Daoy (cell line): ENCODE results near the gene PCSK1. TPM values are rescaled to one million over a fixed set of nuclear protein-coding genes. Genes with fewer than 3 reads are reported as not detected.
A peak's percentile ranks its signal among the peaks of the same experiment; 100 is the strongest.
"Not testable (repeated sequence)": the region's sequence is repeated elsewhere in the genome, so short reads cannot be mapped to it uniquely, and the experiment has no call there.

Experiments used
- DNase-seq: peaks from one replicate; pipeline ENCODE4 v3.0.0-alpha.2; 2015; ENCODE audit warnings: low read depth
- total RNA-seq: library from RNA; depleted of rRNA; stranded (reverse); fragments of >200 nt; shearing (Covaris generic); gene quantifications from 2 replicates; pipeline ENCODE4 v1.2.3, GENCODE V29; 2014

The PCSK1 gene
- total RNA-seq, 1 experiment from 2014 or later: 2.2 TPM

DNA sequence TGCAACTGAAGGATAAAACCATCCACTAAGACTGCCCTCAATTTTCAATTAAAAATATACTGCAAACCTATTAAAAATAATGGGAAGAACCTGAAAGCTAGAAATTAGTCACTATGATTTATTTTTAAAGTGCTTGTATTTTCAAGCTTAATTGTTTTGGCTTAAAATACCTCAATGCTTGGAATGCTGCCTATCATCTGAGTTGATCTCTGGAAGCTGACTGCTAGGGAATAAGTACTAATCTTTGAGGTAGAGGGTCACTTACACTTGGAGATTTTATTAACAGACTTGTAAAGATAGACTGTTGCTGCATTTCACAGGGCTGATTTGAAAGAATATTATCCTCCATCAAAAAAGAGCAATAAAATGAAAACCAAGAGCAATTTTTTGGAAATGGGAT is 6.2 kb downstream of the PCSK1 start:
- DNase-seq: no peak

DNA sequence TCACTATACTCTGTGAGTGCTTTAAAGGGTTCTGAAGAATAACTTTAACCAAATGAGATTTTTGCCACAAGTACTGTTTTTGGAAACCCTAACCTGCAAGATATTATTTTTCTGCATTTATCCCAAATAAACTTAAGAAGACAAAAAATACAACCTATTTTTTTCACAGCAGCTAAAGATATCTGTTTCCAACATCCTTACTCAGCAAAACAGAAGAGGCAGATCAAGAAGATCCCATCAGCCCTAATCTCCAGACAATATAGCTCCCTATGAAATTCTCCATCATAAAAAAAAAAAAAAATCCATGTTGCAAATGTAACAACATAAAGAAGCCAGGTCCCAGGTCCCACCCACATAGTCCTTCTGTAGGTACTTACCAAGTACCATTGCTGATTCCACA is 7.6 kb downstream of the PCSK1 start:
- DNase-seq: no peak

DNA sequence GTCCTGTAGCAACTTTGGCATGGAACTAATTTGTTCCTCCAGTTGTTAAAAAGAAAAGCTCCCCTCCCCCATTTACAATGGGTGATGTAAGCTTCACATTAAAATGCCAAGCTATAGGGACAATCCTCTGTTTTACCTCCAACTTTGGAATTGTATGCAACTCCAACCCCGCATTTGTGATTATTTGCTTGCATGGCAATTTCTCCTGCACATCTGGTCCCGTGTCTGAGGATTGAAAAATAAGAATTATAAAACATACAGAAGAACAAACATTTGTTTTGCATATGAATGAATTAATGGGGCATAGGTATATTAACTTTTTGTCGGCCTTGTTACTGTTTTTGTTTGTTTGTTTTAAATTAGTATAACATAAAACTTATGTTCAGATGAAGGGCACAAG is 17.2 kb downstream of the PCSK1 start:
- DNase-seq: no peak

DNA sequence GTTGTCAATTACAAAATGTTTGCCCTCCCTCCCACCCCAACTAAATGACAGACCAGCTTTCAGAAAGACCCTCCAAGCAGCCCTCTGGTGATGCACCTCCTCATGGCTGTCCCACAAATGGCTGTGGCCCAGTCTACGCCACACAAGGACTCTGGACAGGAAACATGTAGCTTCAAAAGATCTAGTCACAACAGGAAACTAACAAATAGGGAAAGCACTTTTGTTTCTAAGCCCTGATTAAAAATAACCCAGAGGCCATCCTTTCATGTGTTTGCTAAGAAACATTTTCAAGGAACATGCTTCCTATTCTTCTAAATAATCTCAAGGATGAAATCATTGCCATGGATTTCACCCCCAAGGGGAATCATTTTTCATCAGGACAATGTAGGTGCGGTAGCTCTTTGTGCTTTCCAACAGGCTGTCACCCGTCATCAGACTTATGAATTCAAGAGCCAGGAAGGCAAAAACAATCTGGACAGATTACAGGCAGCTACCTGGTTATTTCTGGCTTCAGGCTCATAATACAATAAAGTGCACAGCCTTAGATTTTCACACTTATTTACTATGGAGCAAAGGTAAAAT is 20.1 kb downstream of the PCSK1 start:
- DNase-seq: no peak

DNA sequence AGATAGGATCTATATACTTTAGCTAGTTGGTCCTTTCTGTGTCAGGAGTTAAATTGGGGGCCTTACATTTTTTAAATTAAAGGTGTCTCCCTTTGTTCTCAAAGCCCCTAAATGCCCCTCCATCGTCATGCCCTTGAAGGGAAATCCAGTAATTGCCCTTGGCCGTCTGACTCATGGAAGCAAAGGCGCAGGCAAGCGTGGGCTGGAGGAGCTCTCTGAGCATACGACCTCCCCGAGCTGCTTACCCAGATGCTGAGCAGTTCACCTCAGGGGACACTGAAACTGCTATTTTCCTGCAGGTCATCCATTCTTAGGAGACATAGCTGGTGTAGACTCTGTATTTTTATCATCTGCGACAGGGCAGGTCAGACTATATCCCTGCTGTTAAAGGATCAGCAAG is 23.0 kb downstream of the PCSK1 start:
- DNase-seq: peak; percentile 56

DNA sequence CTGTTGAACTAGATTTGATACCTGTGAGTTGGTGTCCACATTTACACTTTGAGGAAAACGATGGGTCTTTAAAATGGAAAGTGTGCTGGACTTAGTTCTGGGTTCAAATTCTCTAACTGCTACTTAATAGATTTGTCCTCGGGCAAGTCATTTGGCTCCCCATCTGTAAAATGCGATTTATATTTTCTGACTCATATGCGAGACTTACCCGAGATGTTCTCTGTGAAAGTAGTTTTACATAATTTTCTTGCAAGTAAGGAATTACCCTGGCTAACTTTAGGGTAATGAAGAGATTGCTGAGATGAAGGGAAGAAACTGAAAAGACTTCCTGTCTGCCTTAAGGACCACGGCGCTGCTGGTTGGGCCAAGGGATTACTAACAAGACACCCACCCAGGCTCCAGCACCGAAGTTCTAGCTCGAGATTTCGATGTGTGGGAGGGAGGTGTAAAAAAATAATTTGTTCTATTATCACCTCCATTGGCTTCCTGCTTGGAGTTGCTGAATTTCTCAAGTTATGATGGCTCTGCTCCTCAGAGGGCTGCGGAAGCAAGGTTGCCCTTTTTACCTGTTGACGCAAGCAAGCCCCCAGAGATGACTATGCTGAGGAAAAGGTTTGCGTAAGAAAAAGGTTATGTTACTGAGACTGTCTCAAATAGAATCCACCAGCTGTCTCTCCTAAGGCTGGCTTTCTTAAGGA is 24.1 kb downstream of the PCSK1 start:
- no peak for DNase-seq

- DNase-seq: peak; percentile 32
Observed at GRCh38 chr5:96408210-96408777, 24.8 kb downstream of the PCSK1 start.

GRCh38 chr5:96407436-96407835 is 25.6 kb downstream of the PCSK1 start:
- DNase-seq: no peak

GRCh38 chr5:96404191-96404867 is 28.7 kb downstream of the PCSK1 start:
- no peak for DNase-seq

- no peak for DNase-seq
Observed at GRCh38 chr5:96402500-96402899, 30.5 kb downstream of the PCSK1 start.

DNA sequence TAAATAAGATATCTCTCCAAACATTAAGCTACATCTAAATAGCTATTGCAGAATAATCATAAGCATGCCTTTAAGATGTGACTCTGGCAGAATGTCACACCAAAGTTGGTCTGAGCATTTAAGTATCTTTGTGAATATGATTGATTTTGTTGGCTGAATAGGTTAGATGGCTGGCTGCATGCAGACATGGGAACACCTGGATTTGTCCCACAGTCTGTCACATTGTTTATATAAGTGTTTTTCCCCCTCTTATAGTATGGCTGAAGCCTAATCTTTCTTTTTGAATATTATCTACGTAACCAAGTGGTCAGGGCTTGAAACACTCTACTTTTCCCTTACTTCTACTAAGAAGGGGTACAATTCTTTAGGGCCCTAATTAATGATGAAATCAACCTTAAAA is 36.2 kb downstream of the PCSK1 start:
- DNase-seq: no peak

DNA sequence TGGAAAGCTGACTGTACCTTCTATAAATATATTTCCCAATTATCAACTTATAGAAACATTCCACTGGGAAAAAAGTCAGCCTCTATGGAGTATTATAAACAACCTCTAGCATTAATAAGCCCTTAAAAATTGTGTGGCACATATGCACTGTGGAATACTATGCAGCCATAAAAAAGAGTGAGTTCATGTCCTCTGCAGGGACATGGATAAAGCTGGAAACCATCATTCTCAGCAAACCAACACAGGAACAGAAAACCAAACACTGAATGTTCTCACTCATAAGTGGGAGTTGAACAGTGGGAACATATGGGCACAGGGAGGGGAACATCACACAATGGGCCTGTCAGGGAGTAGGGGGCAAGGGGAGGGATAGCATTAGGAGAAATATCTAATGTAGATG is 37.8 kb downstream of the PCSK1 start:
- not testable (repeated sequence) for DNase-seq

- no peak for DNase-seq
Observed at GRCh38 chr5:96391921-96392320, 41.1 kb downstream of the PCSK1 start.

DNA sequence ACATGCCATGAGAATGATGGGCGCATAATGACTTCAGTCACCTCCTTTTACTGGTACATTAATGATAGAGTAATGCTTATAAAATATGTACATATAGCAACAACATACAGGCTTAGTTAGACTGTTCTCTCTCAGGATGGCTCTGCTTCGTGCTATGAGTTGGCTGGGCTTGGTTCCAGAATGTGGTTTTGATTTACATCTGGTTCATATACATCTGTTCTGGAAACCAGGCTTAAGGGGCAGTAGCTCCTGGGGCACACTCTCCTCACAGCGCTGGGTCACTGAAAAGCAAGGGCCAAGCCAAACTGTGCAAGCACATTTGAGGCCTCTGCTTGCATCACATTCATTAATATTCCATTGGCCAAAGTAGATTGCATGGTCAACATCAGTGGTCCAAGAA is 44.9 kb downstream of the PCSK1 start:
- peak; percentile 51 for DNase-seq

- no peak for DNase-seq
Observed at GRCh38 chr5:96387616-96388015, 45.4 kb downstream of the PCSK1 start.

DNA sequence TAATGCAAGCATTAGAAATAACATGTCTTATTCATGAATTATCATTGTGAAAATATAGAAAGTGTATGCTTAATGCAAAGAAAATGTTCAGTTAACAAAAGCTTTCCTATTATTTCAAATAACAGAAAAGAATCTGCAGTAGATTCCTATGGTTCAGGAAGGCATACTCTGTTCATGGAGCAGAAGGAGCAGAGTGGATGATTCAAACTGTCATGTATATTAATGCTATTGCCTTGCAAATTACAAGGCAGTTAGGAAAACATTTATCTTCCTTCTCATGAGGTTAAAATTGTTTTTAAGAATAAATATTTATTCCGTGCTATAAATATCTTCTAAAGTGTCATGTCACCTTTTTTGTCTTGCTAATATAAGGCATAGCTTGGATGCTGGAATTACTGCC is 47.5 kb downstream of the PCSK1 start:
- no peak for DNase-seq

GRCh38 chr5:96384353-96384752 is 48.7 kb downstream of the PCSK1 start:
- peak; percentile 91 for DNase-seq

DNA sequence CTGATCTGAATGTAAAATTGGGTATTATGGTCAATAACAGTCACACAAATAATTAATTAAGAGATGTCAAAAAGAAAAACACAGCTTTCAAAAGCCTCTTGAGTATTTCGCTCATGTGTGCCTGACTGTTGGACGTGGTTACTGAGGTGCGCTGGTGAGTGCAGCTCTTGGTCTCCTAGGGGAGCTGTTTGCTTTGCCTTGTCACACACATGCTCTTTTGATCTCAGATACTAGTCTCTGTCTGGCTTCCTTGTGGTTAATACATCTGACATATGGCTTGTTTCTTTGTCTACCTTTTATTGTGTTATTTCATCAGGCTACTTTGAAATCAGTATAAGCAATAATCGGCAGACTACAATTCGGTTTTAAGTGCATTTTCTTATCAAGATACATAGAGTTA is 51.5 kb downstream of the PCSK1 start:
- DNase-seq: no peak

GRCh38 chr5:96379896-96380295 is 53.2 kb downstream of the PCSK1 start:
- DNase-seq: no peak

DNA sequence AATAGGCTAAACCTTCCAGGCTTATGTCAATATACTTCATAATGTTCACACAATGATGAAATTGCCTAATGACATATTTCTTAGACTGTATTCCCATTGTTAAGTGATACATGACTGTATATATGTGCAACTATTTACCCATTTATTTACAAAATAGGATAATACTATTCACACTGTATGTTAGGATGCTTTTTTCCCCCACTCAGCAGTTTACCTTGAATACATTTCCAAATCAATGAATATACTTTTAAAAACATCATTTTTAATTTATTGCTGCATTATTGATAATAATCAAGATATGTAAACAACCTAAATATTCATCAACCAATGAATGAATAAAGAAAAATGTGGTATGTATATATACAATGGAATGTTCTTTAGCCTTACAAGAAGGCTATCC is 55.5 kb downstream of the PCSK1 start:
- no peak for DNase-seq

DNA sequence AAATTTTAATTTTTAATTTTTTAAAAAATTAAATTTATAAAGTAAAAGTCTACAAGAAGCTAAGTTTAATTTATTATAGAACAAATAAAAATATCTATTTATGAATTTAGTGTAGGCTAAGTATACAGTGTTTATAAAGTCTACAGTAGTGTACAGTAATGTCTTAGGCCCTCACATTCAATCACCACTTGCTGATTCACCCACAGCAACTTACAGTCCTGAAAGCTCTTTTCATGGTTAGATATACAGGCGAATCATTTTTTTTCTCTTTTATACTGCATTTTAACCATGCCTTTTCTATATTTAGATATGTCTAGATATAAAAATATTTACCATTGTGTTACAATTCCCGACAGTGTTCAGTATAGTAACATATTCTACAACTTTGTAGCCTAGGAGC is 55.9 kb downstream of the PCSK1 start:
- no peak for DNase-seq

GRCh38 chr5:96374653-96375052 is 58.4 kb downstream of the PCSK1 start:
- no peak for DNase-seq

GRCh38 chr5:96373381-96373733 is 59.7 kb downstream of the PCSK1 start:
- DNase-seq: no peak
